Gastrocnemius medialis (tissue), 4 donors: Measurements from ENCODE around the gene ZFYVE28.

Experiments
- CTCF ChIP-seq, 5 experiments: fragments of 450-650 bp in 3 of 5; fragments of 200-600 bp in 2 of 5; sonication (generic) in 2 of 5; IDR thresholded peaks in 4 of 5; conservative IDR thresholded peaks in 1 of 5; 1 replicate in 4 of 5; 2 replicates in 1 of 5; pipeline ENCODE4 v1.5.1; 2016 to 2019; ENCODE audit warnings: antibody characterized with exemption in 5 of 5, mild to moderate bottlenecking in 3 of 5, moderate library complexity in 3 of 5
- POLR2A ChIP-seq, 2 donors: fragments of 450-650 bp; IDR thresholded peaks; one replicate each; pipeline ENCODE4 v1.6.1; 2017; ENCODE audit warnings: antibody characterized with exemption in 2 of 2, mild to moderate bottlenecking in 2 of 2, moderate library complexity in 2 of 2

- no peak for TF ChIP-seq CTCF (IDR thresholded peaks at IDR 0.05 in 4 of 5, conservative IDR thresholded peaks at IDR 0.05 in 1 of 5)
- no peak for TF ChIP-seq POLR2A (IDR thresholded peaks at IDR 0.05)
Observed at GRCh38 chr4:2434420-2434819, 16.0 kb upstream of the ZFYVE28 start.
